IgD-negative memory B cell (primary cell): ENCODE data around the gene DPP6. TPM values are rescaled to one million over a fixed set of nuclear protein-coding genes. Genes with fewer than 3 reads are reported as not detected.

Source experiments
- H3K27ac Mint-ChIP-seq, 3 donors: one replicate each; pipeline ENCODE4 v1.8.0; 2020 to 2022; ENCODE audit warnings: mild to moderate bottlenecking in 3 of 3, mixed read lengths in 3 of 3, moderate library complexity in 1 of 3
- H3K27me3 Mint-ChIP-seq: one replicate; pipeline ENCODE4 v1.8.0; 2021; ENCODE audit warnings: mixed read lengths
- H3K36me3 Mint-ChIP-seq: one replicate; pipeline ENCODE4 v1.8.0; 2020; ENCODE audit warnings: mild to moderate bottlenecking, mixed read lengths
- H3K4me1 Mint-ChIP-seq, 3 donors: one replicate each; pipeline ENCODE4 v1.8.0; 2020 to 2022; ENCODE audit warnings: mixed read lengths in 3 of 3, mild to moderate bottlenecking in 1 of 3
- H3K4me3 Mint-ChIP-seq, 4 donors: one replicate each; pipeline ENCODE4 v1.8.0; 2020 to 2022; ENCODE audit warnings: mild to moderate bottlenecking in 4 of 4, mixed read lengths in 4 of 4, moderate library complexity in 3 of 4
- H3K9me3 Mint-ChIP-seq, 3 donors: one replicate each; pipeline ENCODE4 v1.8.0; 2020 to 2021; ENCODE audit warnings: mixed read lengths in 3 of 3, mild to moderate bottlenecking in 1 of 3
- polyA plus RNA-seq: library from polyadenylated mRNA; unstranded; fragments of 300-500 nt; fragmentation: Illumina TruSeq; gene quantifications from one replicate; pipeline ENCODE4 v1.2.3, GENCODE V29; 2021

The DPP6 gene
- polyA plus RNA-seq, 1 donor from 2014 or later = not detected

DNA sequence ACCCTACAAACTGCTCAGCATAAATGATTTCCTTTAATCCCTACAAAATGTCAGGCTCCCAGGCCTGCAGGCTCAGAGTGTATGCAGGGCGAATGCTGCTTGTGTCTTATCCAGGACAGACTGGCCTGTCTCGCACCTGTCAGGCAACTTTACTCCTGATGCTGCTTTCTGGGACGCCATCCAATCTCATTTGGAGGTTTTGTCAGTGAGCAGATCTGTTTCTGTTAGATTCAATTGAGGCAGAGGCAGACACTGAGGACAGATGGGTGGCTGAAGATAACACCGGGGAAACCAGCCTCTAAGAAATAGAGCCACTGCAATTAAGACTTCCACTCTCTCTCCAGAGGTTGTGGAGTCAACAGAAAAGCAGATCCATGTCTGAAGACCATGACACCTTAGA is 115.6 kb downstream of the DPP6 start:
- Mint-ChIP-seq H3K27ac (no peak overlapping the region), H3K36me3 (peaks cover 2% of the 10 kb centered on the region), H3K4me1 (peaks cover 0 to 1% (median 0%) of the 10 kb centered on the region in 3 donors), H3K27me3 (no peaks in the 10 kb centered on the region), H3K9me3 (peaks cover 0 to 2% (median 2%) of the 10 kb centered on the region in 3 donors), H3K4me3 (no peak overlapping the region)

DNA sequence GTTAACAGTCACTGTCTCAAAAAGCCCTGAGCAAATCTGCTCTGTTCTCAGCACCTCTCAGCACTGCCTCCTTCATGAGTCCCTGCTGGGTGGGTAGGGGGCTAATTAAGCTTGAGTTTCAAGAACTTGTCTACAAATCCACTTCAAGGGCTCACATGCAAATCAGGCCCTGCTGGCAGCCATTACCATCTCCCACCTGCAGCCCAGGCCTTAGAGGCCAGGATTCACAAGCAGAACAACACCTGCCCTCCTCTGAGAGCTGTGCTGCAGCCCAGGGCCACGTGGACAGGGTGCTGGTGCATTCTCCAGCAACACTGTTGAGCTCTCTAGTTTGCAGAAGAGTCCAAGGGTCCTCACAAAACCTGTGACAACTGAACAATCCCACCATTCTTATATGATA is 119.2 kb downstream of the DPP6 start:
- peaks cover 2% of the 10 kb centered on the region for H3K36me3 Mint-ChIP-seq
- H3K4me1 Mint-ChIP-seq = peaks cover 0 to 1% (median 0%) of the 10 kb centered on the region in 3 donors
- H3K27ac Mint-ChIP-seq = no peak overlapping the region
- H3K27me3 Mint-ChIP-seq = no peaks in the 10 kb centered on the region
- H3K9me3 Mint-ChIP-seq = peaks cover 0 to 4% (median 2%) of the 10 kb centered on the region in 3 donors
- H3K4me3 Mint-ChIP-seq = no peak overlapping the region

DNA sequence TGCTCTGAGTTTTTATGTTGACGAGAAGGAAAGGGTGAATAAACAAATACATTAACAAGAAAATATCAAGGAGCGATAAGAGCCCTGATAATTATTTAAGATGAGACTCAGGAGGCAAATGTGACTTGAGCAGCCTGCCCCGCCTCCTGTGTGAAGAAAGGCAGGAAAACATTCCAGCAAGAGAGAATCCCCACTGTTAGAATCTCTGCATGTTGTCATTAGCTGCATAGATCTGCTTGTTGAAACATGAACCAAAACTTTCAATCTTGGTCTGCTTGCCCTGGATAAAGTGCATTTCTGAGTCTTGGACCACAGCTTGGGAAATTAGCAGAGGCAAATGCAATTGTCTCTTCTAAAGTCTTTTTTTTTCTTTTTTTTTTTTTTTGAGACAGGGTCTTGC is 120.0 kb downstream of the DPP6 start:
- peaks cover 0 to 1% (median 0%) of the 10 kb centered on the region in 3 donors for H3K4me1 Mint-ChIP-seq
- H3K4me3 Mint-ChIP-seq = no peak overlapping the region
- H3K9me3 Mint-ChIP-seq = peaks cover under 1 to 4% (median 2%) of the 10 kb centered on the region in 3 donors
- peaks cover 2% of the 10 kb centered on the region for H3K36me3 Mint-ChIP-seq
- no peaks in the 10 kb centered on the region for H3K27me3 Mint-ChIP-seq
- no peak overlapping the region for H3K27ac Mint-ChIP-seq

DNA sequence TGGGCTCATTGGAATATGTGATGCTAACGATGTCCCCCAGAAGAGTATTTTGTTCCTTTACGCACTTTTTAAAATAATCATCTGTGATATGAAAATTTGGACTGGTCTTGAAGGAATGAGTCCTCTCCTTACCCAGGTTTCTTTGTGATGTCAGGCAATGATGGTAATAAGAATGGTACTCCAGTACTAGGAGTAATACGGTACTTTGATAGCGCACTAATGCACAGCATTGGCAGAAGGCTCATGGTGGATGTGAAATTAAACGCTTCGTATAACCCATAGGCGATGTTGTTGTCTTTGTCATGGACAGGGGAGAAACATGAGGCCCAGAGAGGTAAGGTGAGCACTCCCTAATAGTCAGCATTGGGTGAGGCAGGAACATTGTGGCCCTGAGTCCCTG is 125.4 kb downstream of the DPP6 start:
- H3K4me1 Mint-ChIP-seq = no peaks in the 10 kb centered on the region

DNA sequence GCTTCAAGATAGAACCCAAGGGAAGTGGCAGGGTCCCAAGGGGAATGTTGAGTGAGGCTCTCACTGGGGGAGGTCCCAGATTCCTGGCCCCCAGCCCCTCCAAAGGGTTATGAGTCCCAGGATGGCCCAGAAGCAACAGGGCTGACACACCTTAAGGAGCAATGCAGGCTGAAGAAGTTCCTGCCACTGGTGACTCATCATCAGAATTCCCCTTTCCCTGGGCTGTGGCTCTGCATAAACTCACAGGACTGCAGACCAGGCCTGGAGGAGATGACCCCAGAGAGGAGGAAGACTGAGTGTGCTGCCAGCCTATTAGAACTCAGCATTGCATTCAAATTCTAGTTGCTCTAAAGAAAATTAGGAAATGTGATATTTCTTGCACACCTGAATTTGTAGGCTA is 126.7 kb downstream of the DPP6 start:
- H3K27me3 Mint-ChIP-seq = no peaks in the 10 kb centered on the region
- peaks cover 0 to 10% (median 5%) of the 10 kb centered on the region in 3 donors for H3K9me3 Mint-ChIP-seq
- no peak overlapping the region for H3K27ac Mint-ChIP-seq
- no peaks in the 10 kb centered on the region for H3K4me1 Mint-ChIP-seq
- no peak overlapping the region for H3K4me3 Mint-ChIP-seq
- no peaks in the 10 kb centered on the region for H3K36me3 Mint-ChIP-seq

More for the DNA sequence above, 125.4 kb downstream of the DPP6 start:
- Mint-ChIP-seq H3K9me3 (peaks cover 0 to 7% (median 5%) of the 10 kb centered on the region in 3 donors), H3K27ac (no peak overlapping the region), H3K4me3 (no peak overlapping the region), H3K27me3 (no peaks in the 10 kb centered on the region), H3K36me3 (no peaks in the 10 kb centered on the region)

DNA sequence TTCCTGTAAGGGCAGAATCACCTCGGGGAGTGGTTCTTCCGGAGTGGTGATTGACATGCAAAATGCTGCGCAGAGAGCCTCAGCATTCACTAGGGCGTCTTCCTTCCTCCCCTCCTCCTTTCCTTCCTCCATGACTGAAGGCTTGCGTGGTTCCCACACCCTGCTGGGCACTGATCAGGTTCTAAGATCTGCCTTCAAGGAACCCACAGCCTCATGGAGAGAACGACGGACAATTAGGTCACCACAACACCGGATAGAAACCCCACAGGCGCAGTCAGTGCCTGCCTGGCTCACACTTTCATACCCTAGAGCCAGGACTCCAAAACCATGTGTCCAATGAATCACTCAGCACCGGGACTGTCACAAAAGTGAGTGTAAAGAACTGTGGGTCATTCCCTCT is 131.3 kb downstream of the DPP6 start:
- H3K36me3 Mint-ChIP-seq = no peaks in the 10 kb centered on the region
- peaks cover 0 to 4% (median 3%) of the 10 kb centered on the region in 3 donors for H3K9me3 Mint-ChIP-seq
- no peaks in the 10 kb centered on the region for H3K27me3 Mint-ChIP-seq
- H3K27ac Mint-ChIP-seq = no peak overlapping the region
- H3K4me1 Mint-ChIP-seq = no peaks in the 10 kb centered on the region
- H3K4me3 Mint-ChIP-seq = no peak overlapping the region

DNA sequence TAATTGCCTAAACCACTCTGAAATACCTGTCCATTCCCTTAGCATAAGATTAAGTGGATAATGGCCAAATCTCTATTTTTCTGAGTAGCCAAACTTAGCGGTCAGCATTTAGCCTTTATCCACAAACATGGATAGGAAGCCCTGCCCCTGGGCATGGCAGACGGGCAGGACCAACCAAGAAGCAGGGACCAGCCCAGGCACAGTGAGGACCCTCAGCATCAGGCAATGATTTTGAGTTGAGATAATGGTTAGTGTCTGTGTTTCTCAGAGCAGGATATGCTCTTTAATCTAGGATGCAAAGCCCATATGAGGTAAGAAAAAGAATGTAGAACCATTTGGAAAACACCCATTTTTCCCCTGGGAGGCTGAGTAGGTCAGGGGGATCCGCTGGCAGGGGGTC is 131.7 kb downstream of the DPP6 start:
- Mint-ChIP-seq H3K4me1 (no peaks in the 10 kb centered on the region), H3K4me3 (peak overlapping the region in 1 of 4 donors; percentile 11), H3K27ac (no peak overlapping the region), H3K27me3 (no peaks in the 10 kb centered on the region), H3K36me3 (no peaks in the 10 kb centered on the region), H3K9me3 (peaks cover 0 to 3% (median 2%) of the 10 kb centered on the region in 3 donors)

DNA sequence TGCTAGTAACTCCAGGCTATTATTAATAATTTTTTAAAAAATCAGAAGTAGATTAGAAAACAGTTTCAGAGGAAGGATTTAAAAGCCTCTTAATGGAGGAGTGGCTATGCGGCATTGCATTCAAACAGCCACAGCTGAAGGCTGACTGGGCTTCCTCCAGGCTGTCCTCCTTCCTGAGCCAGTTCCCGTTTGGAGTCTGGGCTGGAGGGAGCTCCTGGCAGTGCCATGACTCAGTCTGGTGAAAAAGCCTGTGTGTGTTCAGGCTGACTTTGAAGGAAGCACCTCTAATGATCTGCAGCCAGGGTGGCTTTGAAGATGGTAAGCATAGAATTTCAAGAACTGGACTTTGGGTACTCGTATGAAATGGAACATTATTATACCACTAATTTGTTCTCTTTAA is 134.6 kb downstream of the DPP6 start:
- no peaks in the 10 kb centered on the region for H3K4me1 Mint-ChIP-seq
- H3K27ac Mint-ChIP-seq = no peak overlapping the region
- H3K4me3 Mint-ChIP-seq = no peak overlapping the region
- no peaks in the 10 kb centered on the region for H3K27me3 Mint-ChIP-seq
- H3K9me3 Mint-ChIP-seq = peaks cover 0 to 2% (median 0%) of the 10 kb centered on the region in 3 donors
- no peaks in the 10 kb centered on the region for H3K36me3 Mint-ChIP-seq

DNA sequence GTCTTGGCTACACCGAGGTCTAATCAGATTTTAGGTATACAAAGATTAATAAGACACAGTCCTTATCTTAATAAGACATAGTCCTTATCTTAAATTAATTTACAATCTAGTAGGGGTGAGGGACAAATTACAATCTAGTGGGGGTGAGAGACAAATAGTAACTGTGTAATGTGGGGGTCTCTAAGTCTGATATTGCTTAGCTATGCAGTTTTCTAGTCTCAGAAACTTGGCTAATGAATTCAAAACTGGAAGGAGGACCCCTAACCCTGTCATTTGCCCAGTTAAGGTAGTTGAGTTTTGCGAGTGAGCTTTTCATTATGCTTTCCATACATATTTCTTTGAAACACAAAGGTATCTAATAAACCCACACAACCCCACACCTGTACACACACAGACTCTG is 136.1 kb downstream of the DPP6 start:
- Mint-ChIP-seq H3K4me1 (no peaks in the 10 kb centered on the region), H3K36me3 (no peaks in the 10 kb centered on the region), H3K27ac (no peak overlapping the region), H3K4me3 (no peak overlapping the region), H3K27me3 (no peaks in the 10 kb centered on the region), H3K9me3 (peaks cover 0 to 5% (median 4%) of the 10 kb centered on the region in 3 donors)

DNA sequence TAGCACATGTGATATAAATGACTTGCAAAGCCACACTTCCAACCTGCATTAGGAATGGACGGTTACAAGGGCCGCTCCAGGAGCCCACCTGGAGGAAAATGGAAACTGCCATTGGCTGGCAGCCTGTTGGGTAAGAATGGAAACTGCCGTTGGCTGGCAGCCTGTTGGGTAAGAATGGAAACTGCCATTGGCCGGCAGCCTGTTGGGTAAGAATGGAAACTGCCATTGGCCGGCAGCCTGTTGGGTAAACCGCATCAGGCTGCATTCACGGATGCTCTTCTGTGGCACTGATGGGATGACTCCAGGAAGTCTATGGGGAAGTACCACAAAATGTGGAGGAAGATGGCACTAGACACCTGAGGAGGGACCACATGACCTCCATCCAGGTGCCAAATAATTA is 143.1 kb downstream of the DPP6 start:
- peaks cover under 1% of the 10 kb centered on the region for H3K27me3 Mint-ChIP-seq
- peaks cover 0 to 4% (median 0%) of the 10 kb centered on the region in 3 donors for H3K4me1 Mint-ChIP-seq
- no peaks in the 10 kb centered on the region for H3K36me3 Mint-ChIP-seq
- H3K27ac Mint-ChIP-seq = no peak overlapping the region
- no peak overlapping the region for H3K4me3 Mint-ChIP-seq
- peaks cover 2 to 11% (median 7%) of the 10 kb centered on the region in 3 donors for H3K9me3 Mint-ChIP-seq

DNA sequence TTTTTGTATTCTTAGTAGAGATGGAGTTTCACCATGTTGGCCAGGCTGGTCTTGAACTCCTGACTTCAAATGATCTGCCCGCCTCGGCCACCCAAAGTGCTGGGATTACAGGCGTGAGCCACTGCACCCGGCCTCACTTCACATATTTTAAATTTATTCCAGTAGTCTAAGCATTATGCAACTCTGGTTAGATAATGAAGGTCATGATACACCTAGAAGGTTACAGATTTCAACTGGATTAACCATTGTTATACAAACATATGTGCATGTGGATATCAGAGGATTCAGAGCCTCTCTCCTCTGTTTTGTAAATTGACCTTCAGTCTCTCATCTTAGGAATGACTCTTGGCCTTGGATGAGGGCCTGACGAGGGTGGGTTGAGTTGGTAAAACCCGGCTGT is 146.3 kb downstream of the DPP6 start:
- Mint-ChIP-seq H3K27me3 (peaks cover 1% of the 10 kb centered on the region), H3K4me3 (no peak overlapping the region), H3K4me1 (peaks cover 0 to 4% (median 0%) of the 10 kb centered on the region in 3 donors), H3K9me3 (peaks cover 2 to 9% (median 5%) of the 10 kb centered on the region in 3 donors), H3K27ac (no peak overlapping the region), H3K36me3 (no peaks in the 10 kb centered on the region)

DNA sequence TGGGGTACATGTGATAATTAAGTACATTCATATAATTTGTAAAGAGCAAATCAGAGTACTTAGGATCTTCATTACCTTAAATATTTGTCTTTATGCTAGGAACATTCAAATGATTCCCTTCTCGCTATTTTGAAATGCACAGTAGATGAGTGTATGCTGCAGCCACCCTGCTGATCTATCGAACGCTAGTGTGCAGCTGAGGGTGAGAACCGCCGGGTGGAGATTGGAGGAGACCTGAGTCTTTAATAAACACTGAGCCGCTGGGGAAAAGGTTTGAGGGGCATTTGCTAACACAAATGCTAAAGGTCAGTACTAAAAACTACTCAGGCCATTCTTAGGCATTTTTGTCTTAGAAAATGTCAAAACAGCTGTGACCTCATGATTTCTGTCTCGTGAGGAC is 148.0 kb downstream of the DPP6 start:
- Mint-ChIP-seq H3K4me3 (no peak overlapping the region), H3K27me3 (peaks cover 1% of the 10 kb centered on the region), H3K9me3 (peaks cover 5 to 7% (median 5%) of the 10 kb centered on the region in 3 donors), H3K27ac (peak overlapping the region in 1 of 3 donors; percentile 43), H3K36me3 (no peaks in the 10 kb centered on the region), H3K4me1 (peaks cover 0 to 4% (median 0%) of the 10 kb centered on the region in 3 donors)

DNA sequence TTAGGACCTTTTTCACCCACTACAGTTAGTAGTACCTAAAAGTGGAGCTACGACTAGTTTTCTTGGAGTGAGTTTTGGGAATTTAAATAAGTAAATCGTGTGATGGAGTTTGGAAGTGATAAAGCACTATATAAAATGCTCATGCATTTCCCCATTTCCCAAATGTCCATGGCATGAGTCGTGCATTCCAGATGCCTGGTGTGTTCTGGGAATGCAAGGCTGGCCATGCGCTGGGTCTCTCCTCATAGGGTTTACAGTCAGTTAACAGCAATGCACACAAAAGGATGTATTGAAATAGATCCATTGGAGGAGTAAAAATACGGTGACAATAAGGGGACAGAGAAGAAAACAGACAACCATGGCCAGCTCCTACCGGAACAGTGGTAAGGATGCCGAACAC is 149.8 kb downstream of the DPP6 start:
- Mint-ChIP-seq H3K4me3 (no peak overlapping the region), H3K36me3 (no peaks in the 10 kb centered on the region), H3K4me1 (peaks cover 0 to under 1% (median 0%) of the 10 kb centered on the region in 3 donors), H3K27me3 (peaks cover 1% of the 10 kb centered on the region), H3K27ac (no peak overlapping the region), H3K9me3 (peaks cover 5% of the 10 kb centered on the region in 3 donors)

DNA sequence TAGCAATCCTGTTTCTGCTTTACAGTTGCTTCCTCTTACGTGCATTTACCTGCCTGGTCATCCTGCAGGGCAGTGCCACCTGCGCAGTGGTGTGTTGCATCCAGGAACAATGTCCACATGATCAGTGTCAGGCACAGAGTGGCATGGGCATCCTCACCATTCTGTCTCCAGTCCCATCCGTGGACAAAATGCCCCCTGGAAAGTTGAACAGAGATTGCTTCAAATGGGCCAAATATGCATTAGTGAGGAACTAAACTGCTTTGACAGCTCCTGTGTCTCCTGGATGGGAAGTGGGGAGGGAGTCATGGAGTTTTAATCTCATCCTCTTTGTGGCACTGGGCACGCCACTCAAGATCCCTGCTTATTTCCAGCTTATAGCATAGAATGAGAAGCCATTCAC is 151.8 kb downstream of the DPP6 start:
- H3K4me1 Mint-ChIP-seq = no peaks in the 10 kb centered on the region
- no peaks in the 10 kb centered on the region for H3K36me3 Mint-ChIP-seq
- no peak overlapping the region for H3K27ac Mint-ChIP-seq
- H3K27me3 Mint-ChIP-seq = peaks cover 1% of the 10 kb centered on the region
- H3K4me3 Mint-ChIP-seq = no peak overlapping the region
- peaks cover 0 to 5% (median 5%) of the 10 kb centered on the region in 3 donors for H3K9me3 Mint-ChIP-seq

DNA sequence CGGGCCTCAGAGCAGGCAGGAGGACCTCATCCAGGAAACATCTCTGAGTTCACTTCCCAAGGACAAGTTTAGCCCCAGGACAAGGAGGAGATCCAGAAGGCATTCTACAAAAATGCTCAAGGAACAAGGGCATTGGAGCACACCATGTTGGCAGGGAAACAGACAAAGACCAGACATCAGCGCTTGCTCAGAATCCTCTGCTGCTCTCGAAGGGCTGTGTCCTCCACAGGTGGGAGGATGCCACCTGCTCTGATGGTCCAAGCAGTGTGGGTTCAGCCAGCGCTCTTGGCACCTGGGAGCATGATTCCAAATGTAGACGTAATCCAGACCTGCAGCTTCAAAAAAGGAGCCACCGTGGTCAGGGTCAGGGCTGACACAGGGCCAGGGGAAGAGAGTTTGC is 160.7 kb downstream of the DPP6 start:
- H3K27me3 Mint-ChIP-seq = no peaks in the 10 kb centered on the region
- no peaks in the 10 kb centered on the region for H3K4me1 Mint-ChIP-seq
- H3K27ac Mint-ChIP-seq = no peak overlapping the region
- peaks cover under 1 to 5% (median 5%) of the 10 kb centered on the region in 3 donors for H3K9me3 Mint-ChIP-seq
- H3K36me3 Mint-ChIP-seq = no peaks in the 10 kb centered on the region
- H3K4me3 Mint-ChIP-seq = no peak overlapping the region

DNA sequence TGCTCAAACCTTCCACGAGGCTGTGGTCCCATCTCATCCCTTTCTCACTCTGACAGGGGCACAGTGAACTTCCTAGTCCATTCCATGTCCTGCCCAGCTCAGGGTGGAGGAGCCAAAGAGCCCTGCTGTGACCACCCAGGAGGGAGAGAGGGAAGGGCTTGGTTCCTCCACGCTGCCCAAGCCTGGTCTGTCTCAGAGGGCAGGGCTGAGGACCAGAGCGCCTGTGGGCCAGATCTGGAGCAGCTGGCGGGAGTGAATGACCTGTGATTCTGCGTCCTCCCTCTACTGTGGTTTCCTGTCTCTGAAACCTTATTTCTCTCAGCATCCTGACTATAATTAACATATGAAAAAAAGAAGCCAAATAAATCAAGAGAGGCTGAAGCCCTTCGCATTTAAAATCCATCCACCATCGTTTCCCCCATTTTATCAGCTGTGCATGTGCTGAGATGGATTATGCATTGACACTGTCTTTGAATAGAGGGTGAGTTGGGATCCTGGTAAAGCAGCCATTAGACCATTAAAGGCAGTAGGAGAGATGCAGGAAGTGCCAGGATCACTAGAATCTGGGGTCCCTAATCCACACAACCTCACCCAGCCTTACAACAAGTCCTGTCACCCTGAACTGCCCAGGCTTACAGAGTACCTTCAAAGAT is 165.6 kb downstream of the DPP6 start:
- H3K4me3 Mint-ChIP-seq = no peak overlapping the region
- peaks cover 4 to 9% (median 6%) of the 10 kb centered on the region in 3 donors for H3K9me3 Mint-ChIP-seq
- H3K36me3 Mint-ChIP-seq = no peaks in the 10 kb centered on the region
- no peak overlapping the region for H3K27ac Mint-ChIP-seq
- H3K27me3 Mint-ChIP-seq = no peaks in the 10 kb centered on the region
- no peaks in the 10 kb centered on the region for H3K4me1 Mint-ChIP-seq
